Measurements from ENCODE around the gene POLR3B. TPM values are rescaled to one million over a fixed set of nuclear protein-coding genes. Genes with fewer than 3 reads are reported as not detected.

Gene POLR3B
- total and polyA plus RNA-seq, 9 of the 15 experiments (the other 6 are each of a cell fraction or from before 2014, with no cell fraction given) = 7.6 to 17.9 (median 14.4) TPM

DNA sequence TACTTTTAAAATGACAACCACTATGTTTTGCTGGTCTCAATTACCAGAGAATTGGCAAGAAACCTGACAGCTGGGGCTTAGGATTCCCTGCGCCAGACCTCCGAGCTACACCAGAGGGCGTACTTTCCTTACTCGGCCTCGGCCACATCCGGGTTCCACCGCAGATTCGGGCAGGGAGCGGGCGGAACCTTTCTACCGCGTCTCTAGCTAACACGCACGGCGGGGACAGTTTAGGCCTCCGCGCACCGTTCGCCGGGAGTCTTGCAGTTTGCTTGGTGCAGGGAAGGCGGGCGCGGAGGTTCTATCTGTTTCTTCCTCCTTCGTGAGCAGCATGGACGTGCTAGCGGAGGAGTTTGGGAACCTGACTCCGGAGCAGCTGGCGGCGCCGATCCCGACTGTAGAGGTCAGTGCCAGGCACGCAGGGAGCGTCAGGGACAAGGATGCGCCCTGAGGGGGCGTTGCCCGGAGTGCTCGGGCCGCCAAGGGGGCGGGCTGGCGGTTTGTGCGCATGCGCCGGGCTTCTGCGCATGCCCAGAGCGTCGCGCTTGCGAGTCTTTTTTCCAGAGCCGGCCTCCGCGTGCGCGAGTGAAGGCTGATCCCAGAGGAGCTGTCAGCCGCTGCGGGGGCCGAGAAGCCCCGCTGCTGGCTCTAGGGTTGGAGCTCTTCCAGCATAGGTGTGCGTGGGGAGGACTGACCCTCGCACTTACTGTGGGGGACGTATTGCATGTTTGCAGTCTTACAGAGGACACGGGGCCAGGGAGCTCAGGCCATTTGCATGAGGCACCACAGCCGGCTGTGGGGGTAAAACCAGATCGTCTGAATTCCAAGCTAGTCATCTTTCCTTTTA, at the start of gene POLR3B (continued):
- TF ChIP-seq, protein P1, sequence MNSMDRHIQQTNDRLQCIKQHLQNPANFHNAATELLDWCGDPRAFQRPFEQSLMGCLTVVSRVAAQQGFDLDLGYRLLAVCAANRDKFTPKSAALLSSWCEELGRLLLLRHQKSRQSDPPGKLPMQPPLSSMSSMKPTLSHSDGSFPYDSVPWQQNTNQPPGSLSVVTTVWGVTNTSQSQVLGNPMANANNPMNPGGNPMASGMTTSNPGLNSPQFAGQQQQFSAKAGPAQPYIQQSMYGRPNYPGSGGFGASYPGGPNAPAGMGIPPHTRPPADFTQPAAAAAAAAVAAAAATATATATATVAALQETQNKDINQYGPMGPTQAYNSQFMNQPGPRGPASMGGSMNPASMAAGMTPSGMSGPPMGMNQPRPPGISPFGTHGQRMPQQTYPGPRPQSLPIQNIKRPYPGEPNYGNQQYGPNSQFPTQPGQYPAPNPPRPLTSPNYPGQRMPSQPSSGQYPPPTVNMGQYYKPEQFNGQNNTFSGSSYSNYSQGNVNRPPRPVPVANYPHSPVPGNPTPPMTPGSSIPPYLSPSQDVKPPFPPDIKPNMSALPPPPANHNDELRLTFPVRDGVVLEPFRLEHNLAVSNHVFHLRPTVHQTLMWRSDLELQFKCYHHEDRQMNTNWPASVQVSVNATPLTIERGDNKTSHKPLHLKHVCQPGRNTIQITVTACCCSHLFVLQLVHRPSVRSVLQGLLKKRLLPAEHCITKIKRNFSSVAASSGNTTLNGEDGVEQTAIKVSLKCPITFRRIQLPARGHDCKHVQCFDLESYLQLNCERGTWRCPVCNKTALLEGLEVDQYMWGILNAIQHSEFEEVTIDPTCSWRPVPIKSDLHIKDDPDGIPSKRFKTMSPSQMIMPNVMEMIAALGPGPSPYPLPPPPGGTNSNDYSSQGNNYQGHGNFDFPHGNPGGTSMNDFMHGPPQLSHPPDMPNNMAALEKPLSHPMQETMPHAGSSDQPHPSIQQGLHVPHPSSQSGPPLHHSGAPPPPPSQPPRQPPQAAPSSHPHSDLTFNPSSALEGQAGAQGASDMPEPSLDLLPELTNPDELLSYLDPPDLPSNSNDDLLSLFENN (IDR thresholded peaks at IDR 0.05; ENCODE audit: low read depth in 2 of 2, low read length in 2 of 2) = 0 out of 4 replicates have a peak, but pooled peaks of 1 of the 2 experiments have one; percentile 17
- TF ChIP-seq ELF1 (tag; IDR thresholded peaks at IDR 0.05) (peak; percentile 92), HSF4 (CRISPR knock-in tag; IDR thresholded peaks at IDR 0.05; ENCODE audit: borderline replicate concordance) (no peak), ZNF354B (CRISPR knock-in tag; IDR thresholded peaks at IDR 0.05) (no peak), ZNF263 (CRISPR knock-in tag; IDR thresholded peaks at IDR 0.05; ENCODE audit: borderline replicate concordance) (0 out of 2 replicates have a peak, but pooled peaks have one; percentile 59), SIX5 (IDR thresholded peaks at IDR 0.05; ENCODE audit: borderline replicate concordance in 1 of 2, insufficient read depth in 1 of 2, low read depth in 1 of 2, low read length in 2 of 2) (peak; percentile 18 to 39; a peak in 1 of 4 replicates), CC2D1A (IDR thresholded peaks at IDR 0.05) (peak; percentile 59), ZNF232 (CRISPR knock-in tag; IDR thresholded peaks at IDR 0.05) (no peak), HDGF (IDR thresholded peaks at IDR 0.05) (no peak), CHD1 (IDR thresholded peaks at IDR 0.05; ENCODE audit: low read length) (no peak), ZBTB7A (IDR thresholded peaks at IDR 0.05; ENCODE audit: borderline replicate concordance, control insufficient read depth, low read depth, low read length) (peak; percentile 57; the same call in 1 of the 2 replicates)
- TF ChIP-seq, protein P2, sequence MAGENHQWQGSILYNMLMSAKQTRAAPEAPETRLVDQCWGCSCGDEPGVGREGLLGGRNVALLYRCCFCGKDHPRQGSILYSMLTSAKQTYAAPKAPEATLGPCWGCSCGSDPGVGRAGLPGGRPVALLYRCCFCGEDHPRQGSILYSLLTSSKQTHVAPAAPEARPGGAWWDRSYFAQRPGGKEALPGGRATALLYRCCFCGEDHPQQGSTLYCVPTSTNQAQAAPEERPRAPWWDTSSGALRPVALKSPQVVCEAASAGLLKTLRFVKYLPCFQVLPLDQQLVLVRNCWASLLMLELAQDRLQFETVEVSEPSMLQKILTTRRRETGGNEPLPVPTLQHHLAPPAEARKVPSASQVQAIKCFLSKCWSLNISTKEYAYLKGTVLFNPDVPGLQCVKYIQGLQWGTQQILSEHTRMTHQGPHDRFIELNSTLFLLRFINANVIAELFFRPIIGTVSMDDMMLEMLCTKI (IDR thresholded peaks at IDR 0.05; ENCODE audit: partially characterized antibody) = no peak
- TF ChIP-seq, protein P3, sequence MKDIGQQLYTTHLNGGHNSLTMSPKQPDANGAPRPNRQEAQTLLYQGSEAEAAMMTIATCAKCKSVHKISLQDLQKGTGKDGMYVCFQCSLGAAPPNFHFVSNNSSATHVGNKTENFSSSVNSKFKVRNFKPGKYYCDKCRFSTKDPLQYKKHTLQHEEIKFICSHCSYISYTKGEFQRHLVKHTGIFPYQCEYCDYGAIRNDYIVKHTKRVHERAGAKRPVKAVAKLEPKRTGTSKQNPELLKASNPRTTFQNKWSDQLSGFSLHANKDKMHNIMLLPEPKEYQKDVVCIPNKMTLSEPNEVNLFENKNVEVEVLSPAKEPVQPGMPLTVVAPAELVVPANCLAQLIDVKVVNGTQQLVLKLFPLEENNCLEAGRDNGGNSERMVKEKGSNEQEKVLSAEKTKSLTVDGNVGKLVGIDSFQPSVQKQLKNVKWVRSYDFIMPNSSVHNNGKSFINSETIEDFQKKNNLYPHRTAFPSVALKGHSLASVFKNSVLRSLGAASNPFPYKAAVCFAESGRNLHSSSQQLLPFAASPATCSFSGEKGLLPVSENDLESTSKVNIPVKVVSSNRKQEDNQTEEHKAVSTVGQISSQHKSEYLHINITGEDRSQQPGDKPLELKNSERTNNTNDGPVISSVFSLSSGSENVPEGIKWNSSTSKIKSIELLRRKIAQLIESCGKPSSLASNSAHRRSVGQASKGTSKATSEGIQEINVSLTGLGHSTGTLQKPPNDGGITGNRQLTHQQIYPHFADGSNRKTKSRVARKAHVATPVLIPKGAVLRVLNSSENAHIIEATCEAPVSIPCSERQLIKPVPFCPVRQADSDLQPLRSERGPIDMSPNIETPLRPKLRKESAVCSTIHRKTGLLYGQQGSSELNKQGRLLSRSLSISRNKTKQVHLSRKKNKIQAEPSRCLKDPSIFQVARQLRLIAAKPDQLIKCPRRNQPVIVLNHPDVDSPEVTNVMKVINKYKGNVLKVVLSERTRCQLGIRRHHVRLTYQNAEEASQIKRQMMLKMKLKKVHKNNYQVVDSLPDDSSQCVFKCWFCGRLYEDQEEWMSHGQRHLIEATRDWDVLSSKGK (CRISPR knock-in tag; IDR thresholded peaks at IDR 0.05) = no peak
- TF ChIP-seq, protein P4, sequence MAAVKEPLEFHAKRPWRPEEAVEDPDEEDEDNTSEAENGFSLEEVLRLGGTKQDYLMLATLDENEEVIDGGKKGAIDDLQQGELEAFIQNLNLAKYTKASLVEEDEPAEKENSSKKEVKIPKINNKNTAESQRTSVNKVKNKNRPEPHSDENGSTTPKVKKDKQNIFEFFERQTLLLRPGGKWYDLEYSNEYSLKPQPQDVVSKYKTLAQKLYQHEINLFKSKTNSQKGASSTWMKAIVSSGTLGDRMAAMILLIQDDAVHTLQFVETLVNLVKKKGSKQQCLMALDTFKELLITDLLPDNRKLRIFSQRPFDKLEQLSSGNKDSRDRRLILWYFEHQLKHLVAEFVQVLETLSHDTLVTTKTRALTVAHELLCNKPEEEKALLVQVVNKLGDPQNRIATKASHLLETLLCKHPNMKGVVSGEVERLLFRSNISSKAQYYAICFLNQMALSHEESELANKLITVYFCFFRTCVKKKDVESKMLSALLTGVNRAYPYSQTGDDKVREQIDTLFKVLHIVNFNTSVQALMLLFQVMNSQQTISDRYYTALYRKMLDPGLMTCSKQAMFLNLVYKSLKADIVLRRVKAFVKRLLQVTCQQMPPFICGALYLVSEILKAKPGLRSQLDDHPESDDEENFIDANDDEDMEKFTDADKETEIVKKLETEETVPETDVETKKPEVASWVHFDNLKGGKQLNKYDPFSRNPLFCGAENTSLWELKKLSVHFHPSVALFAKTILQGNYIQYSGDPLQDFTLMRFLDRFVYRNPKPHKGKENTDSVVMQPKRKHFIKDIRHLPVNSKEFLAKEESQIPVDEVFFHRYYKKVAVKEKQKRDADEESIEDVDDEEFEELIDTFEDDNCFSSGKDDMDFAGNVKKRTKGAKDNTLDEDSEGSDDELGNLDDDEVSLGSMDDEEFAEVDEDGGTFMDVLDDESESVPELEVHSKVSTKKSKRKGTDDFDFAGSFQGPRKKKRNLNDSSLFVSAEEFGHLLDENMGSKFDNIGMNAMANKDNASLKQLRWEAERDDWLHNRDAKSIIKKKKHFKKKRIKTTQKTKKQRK (IDR thresholded peaks at IDR 0.05; ENCODE audit: borderline replicate concordance, low read depth, low read length) = no peak

All from K562 (cell line).